A549 (cell line): ENCODE data around the gene ACBD6. TPM values are rescaled to one million over a fixed set of nuclear protein-coding genes. Genes with fewer than 3 reads are reported as not detected.
A peak's percentile ranks its signal among the peaks of the same experiment; 100 is the strongest.

Experiments used
- ATAC-seq, 2 experiments: fragments of 200-7000 bp in 1 of 2; fragments of >200 bp in 1 of 2; cut with Nextera tagmentation in 1 of 2; cut with Tn5 transposase in 1 of 2; 3 replicates each; pipeline versions ENCODE4 v1.8.0 to v1.9.1; 2018 to 2020; ENCODE audit warnings: mild to moderate bottlenecking in 1 of 2, moderate library complexity in 1 of 2
- CTCF ChIA-PET: fragments of 300-600 bp; sonication (Branson Sonifier 250); formaldehyde crosslinking; extraction: SDS; loops from one replicate; lab custom pipeline; 2021; ENCODE audit warnings: antibody characterized with exemption, inconsistent platforms; lab: Yijun Ruan, JAX
- POLR2A ChIA-PET: fragments of 350-600 bp; formaldehyde crosslinking; extraction: SDS; loops from one replicate; lab custom pipeline; 2021; ENCODE audit warnings: antibody characterized with exemption, inconsistent platforms; lab: Yijun Ruan, JAX
- DNase-seq, 2 experiments: peaks; one replicate each; pipeline versions ENCODE4 v3.0.0 to v3.0.0-alpha.2; 2011 to 2016; ENCODE audit warnings: low read depth in 1 of 2, low spot score in 1 of 2
- FAIRE-seq: peaks from 2 replicates; lab custom pipeline; 2011; peaks lifted over from hg19 to GRCh38; lab: Jason Lieb, UNC
- H3K27ac ChIP-seq, 2 experiments: fragments of >200 bp; sonication (Bioruptor Twin); formaldehyde crosslinking; 3 replicates each; pipeline ENCODE4 v1.5.1; 2016 to 2017
- H3K4me1 ChIP-seq: fragments of >200 bp; sonication (Bioruptor Twin); formaldehyde crosslinking; 3 replicates; pipeline ENCODE4 v1.6.1; 2016
- H3K4me2 ChIP-seq: fragments of >200 bp; sonication (Bioruptor Twin); formaldehyde crosslinking; 3 replicates; pipeline ENCODE4 v1.6.1; 2016
- H3K4me3 ChIP-seq: fragments of >200 bp; sonication (Bioruptor Twin); formaldehyde crosslinking; 3 replicates; pipeline ENCODE4 v1.5.1; 2016
- H3K9me3 ChIP-seq: fragments of >200 bp; sonication (Bioruptor Twin); formaldehyde crosslinking; 3 replicates; pipeline ENCODE4 v1.6.1; 2016
- CBX2 ChIP-seq: fragments of 200-600 bp; sonication (generic); IDR thresholded peaks from 2 replicates; pipeline ENCODE4 v1.6.1; 2016; ENCODE audit warnings: low read depth, mild to moderate bottlenecking, borderline replicate concordance
- CEBPB ChIP-seq, 2 experiments: fragments of >200 bp in 1 of 2; sonication (Bioruptor Twin) in 1 of 2; formaldehyde crosslinking in 1 of 2; IDR thresholded peaks; 2 replicates each; pipeline ENCODE4 v1.6.1; 2012 to 2016
- CHD4 ChIP-seq: fragments of 200-600 bp; sonication (generic); IDR thresholded peaks from 2 replicates; pipeline ENCODE4 v1.6.1; 2016; ENCODE audit warnings: antibody characterized with exemption, mild to moderate bottlenecking, borderline replicate concordance
- CTCF ChIP-seq: fragments of >200 bp; sonication (Bioruptor Twin); formaldehyde crosslinking; IDR thresholded peaks from 3 replicates; pipeline ENCODE4 v1.5.1; 2016
- E2F6 ChIP-seq: IDR thresholded peaks from 2 replicates; pipeline ENCODE4 v1.6.1; 2012; ENCODE audit warnings: low read depth, borderline replicate concordance
- FOSL2 ChIP-seq, 2 experiments: fragments of 450-650 bp in 1 of 2; fragments of >200 bp in 1 of 2; sonication (Bioruptor Twin) in 1 of 2; formaldehyde crosslinking; IDR thresholded peaks; 2 replicates each; pipeline versions ENCODE4 v1.5.0 to v1.6.1; 2016 to 2020; ENCODE audit warnings: mild to moderate bottlenecking in 1 of 2, moderate library complexity in 1 of 2
- FOXS1 ChIP-seq: fragments of 250-450 bp; sonication (Bioruptor Pico); IDR thresholded peaks from 2 replicates; pipeline ENCODE4 v1.5.0; 2020; ENCODE audit warnings: mild to moderate bottlenecking, moderate library complexity
- HDAC2 ChIP-seq: fragments of 200-600 bp; sonication (generic); IDR thresholded peaks from 2 replicates; pipeline ENCODE4 v1.6.1; 2016
- HMGXB4 ChIP-seq: fragments of 250-450 bp; sonication (Bioruptor Pico); IDR thresholded peaks from 2 replicates; pipeline ENCODE4 v1.5.0; 2021; ENCODE audit warnings: mild to moderate bottlenecking, moderate library complexity, borderline replicate concordance
- JUN ChIP-seq, 2 experiments: fragments of >200 bp; sonication (Bioruptor Twin); formaldehyde crosslinking; IDR thresholded peaks; 2 replicates in 1 of 2; 3 replicates in 1 of 2; pipeline ENCODE4 v1.6.1; 2016 to 2017
- MAZ ChIP-seq: fragments of 150-350 bp; IDR thresholded peaks from 2 replicates; pipeline ENCODE4 v1.6.1; 2014; ENCODE audit warnings: antibody characterized with exemption, low read depth, low read length, borderline replicate concordance
- NR3C1 ChIP-seq: fragments of >200 bp; sonication (Bioruptor Twin); formaldehyde crosslinking; IDR thresholded peaks from 3 replicates; pipeline ENCODE4 v1.6.1; 2017
- PBX3 ChIP-seq: IDR thresholded peaks from 2 replicates; pipeline ENCODE4 v1.6.1; 2012
- PHF8 ChIP-seq: fragments of 200-600 bp; sonication (generic); IDR thresholded peaks from 2 replicates; pipeline ENCODE4 v1.6.1; 2016; ENCODE audit warnings: low read depth, mild to moderate bottlenecking, antibody characterized with exemption, moderate library complexity, borderline replicate concordance
- POLR2A ChIP-seq: IDR thresholded peaks from 2 replicates; pipeline ENCODE4 v1.6.1; 2012; ENCODE audit warnings: mild to moderate bottlenecking, low read length
- POLR2AphosphoS2 ChIP-seq: conservative IDR thresholded peaks from 2 replicates; pipeline ENCODE4 v1.6.1; 2012; ENCODE audit warnings: low read length, improper control_type of control experiment, inconsistent platforms
- SREBF2 ChIP-seq: fragments of 450-650 bp; IDR thresholded peaks from 2 replicates; pipeline ENCODE4 v1.6.1; 2014; ENCODE audit warnings: mild to moderate bottlenecking, moderate library complexity
- TFCP2L1 ChIP-seq: fragments of 250-450 bp; sonication (Bioruptor Pico); IDR thresholded peaks from 2 replicates; pipeline ENCODE4 v1.5.0; 2021; ENCODE audit warnings: mild to moderate bottlenecking
- ZNF302 ChIP-seq: fragments of 250-450 bp; sonication (Bioruptor Pico); IDR thresholded peaks from 2 replicates; pipeline ENCODE4 v1.9.0; 2021; ENCODE audit warnings: inconsistent platforms, mild to moderate bottlenecking, moderate library complexity
- ZSCAN20 ChIP-seq: fragments of 250-450 bp; sonication (Bioruptor Pico); IDR thresholded peaks from 2 replicates; pipeline ENCODE4 v1.8.0; 2022; ENCODE audit warnings: mild to moderate bottlenecking, moderate library complexity
- WGBS: methylation state at CpG from one replicate; pipeline ENCODE4 v1.1.6; 2017; ENCODE audit errors: missing lambda C conversion rate; 5-methylcytosine and 5-hydroxymethylcytosine counted together
- polyA plus RNA-seq, 4 experiments: library from polyadenylated mRNA; depleted of rRNA in 3 of 4; stranded (reverse); fragments of >200 nt; fragmentation: RNase III in 1 of 4; extraction: RNeasy Plus Mini Kit Qiagen cat#74134 plus additional on column Dnase treatment in 1 of 4; gene quantifications; 2 replicates in 3 of 4; 3 replicates in 1 of 4; pipeline ENCODE4 v1.2.3, GENCODE V29; 2011 to 2017

ACBD6 gene
- polyA plus RNA-seq, 2 of the 4 experiments (the other 2 are of a cell fraction), result 61.4 to 91.3 TPM

- FAIRE-seq (no peak), DNase-seq (no peak), ATAC-seq (no peak; a peak in 1 of 6 replicates)
- no peaks in the 10 kb centered on the region for H3K9me3 ChIP-seq
- no peak for TF ChIP-seq E2F6
- TF ChIP-seq FOXS1 (CRISPR knock-in tag), result no peak
- no peak for TF ChIP-seq ZNF302 (CRISPR knock-in tag)
- no peak for TF ChIP-seq ZSCAN20 (CRISPR knock-in tag)
- TF ChIP-seq NR3C1, result no peak
- no peak for TF ChIP-seq POLR2AphosphoS2
- TF ChIP-seq POLR2A, result no peak
- no peak for TF ChIP-seq SREBF2
- TF ChIP-seq CBX2, result no peak
- no peak for TF ChIP-seq HMGXB4 (CRISPR knock-in tag)
- no peak for TF ChIP-seq PHF8
- TF ChIP-seq PBX3, result no peak
- no peak for TF ChIP-seq MAZ
- no peak for TF ChIP-seq CTCF
- TF ChIP-seq HDAC2, result no peak
- no peak for TF ChIP-seq JUN (IDR thresholded peaks at IDR 0.05)
- no peak for TF ChIP-seq CHD4
- no peak for TF ChIP-seq TFCP2L1
- H3K4me3 ChIP-seq, result no peak overlapping the region
- no peak overlapping the region for H3K4me2 ChIP-seq
- H3K27ac ChIP-seq, result no peak overlapping the region
- ChIA-PET POLR2A (no interaction called here), CTCF (interaction anchor here (1.1 to 1.4 kb wide), 2 partner anchors 494 to 633 kb away, joined by 3 to 4 read pairs; no protein-coding TSS in a partner anchor)
- H3K4me1 ChIP-seq, result peaks cover 7% of the 10 kb centered on the region; the same call in 1 of the 3 replicates
- 87% methylated on average over 12 of the region's 21 CpGs for WGBS
Measured at GRCh38 chr1:180508725-180509097, 6.3 kb upstream of the ACBD6 start.

- DNase-seq (peak in 1 of 2 experiments; percentile 46), FAIRE-seq (no peak), ATAC-seq (no peak; a peak in 1 of 6 replicates)
- no peaks in the 10 kb centered on the region for H3K9me3 ChIP-seq
- no peak overlapping the region for H3K27ac ChIP-seq
- no peak overlapping the region for H3K4me3 ChIP-seq
- H3K4me2 ChIP-seq, result no peak overlapping the region
- CTCF ChIA-PET, result interaction anchor here (0.7 to 1.1 kb wide), 4 partner anchors 8 to 824 kb away, joined by 3 to 6 read pairs (median 4); no protein-coding TSS in a partner anchor
- H3K4me1 ChIP-seq, result peaks cover 10% of the 10 kb centered on the region; the same call in 1 of the 3 replicates
- POLR2A ChIA-PET, result no interaction called here
- WGBS, result 89% methylated on average over 15 of the region's 15 CpGs
- no peak for TF ChIP-seq CEBPB (IDR thresholded peaks at IDR 0.05)
- no peak for TF ChIP-seq FOSL2 (IDR thresholded peaks at IDR 0.05)
- peak; percentile 94 for TF ChIP-seq FOSL2 (CRISPR knock-in tag; IDR thresholded peaks at IDR 0.05)
Measured at GRCh38 chr1:180507795-180508724, 5.7 kb upstream of the ACBD6 start.
